Astrocyte of the spinal cord (primary cell): ENCODE results near the gene KCNIP3.

ENCODE experiments used
- DNase-seq: peaks from one replicate; pipeline ENCODE4 v3.0.0; 2011; ENCODE audit warnings: low read depth, low spot score
- H3K4me3 ChIP-seq: 2 replicates; pipeline ENCODE4 v1.5.1; 2011; ENCODE audit warnings: low read depth, mild to moderate bottlenecking, low read length, moderate library complexity
- in situ Hi-C: cut with HindIII; loops from 2 replicates; pipeline ENCODE4 v1.10.0; 2017; ENCODE audit warnings: low sequenced_read_pairs
- TF ChIP-seq, protein P1 (sequence below): IDR thresholded peaks from 2 replicates; pipeline ENCODE4 v1.5.1; 2012; ENCODE audit warnings: low read depth, mild to moderate bottlenecking, low read length, inconsistent platforms

KCNIP3 gene

DNA sequence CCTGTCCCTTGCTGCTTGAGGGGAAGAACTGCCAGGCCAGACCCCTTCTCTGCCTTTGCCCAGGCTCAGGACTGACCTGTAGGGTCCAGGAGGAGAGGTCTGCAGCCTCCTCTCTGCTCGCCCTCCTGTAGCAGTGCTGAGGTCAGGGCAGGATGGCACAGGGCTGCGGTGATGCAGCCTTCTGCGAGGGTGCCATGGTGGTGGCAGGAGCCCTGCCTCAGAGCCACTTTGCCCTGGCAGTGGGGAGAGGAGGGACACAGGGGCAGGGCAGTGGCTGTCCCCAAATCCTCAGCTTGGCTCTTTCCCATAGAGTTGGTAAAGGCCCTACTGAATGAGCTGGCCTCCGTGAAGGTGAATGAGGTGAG, 22.0 kb upstream of the KCNIP3 start:
- TF ChIP-seq, protein P1, sequence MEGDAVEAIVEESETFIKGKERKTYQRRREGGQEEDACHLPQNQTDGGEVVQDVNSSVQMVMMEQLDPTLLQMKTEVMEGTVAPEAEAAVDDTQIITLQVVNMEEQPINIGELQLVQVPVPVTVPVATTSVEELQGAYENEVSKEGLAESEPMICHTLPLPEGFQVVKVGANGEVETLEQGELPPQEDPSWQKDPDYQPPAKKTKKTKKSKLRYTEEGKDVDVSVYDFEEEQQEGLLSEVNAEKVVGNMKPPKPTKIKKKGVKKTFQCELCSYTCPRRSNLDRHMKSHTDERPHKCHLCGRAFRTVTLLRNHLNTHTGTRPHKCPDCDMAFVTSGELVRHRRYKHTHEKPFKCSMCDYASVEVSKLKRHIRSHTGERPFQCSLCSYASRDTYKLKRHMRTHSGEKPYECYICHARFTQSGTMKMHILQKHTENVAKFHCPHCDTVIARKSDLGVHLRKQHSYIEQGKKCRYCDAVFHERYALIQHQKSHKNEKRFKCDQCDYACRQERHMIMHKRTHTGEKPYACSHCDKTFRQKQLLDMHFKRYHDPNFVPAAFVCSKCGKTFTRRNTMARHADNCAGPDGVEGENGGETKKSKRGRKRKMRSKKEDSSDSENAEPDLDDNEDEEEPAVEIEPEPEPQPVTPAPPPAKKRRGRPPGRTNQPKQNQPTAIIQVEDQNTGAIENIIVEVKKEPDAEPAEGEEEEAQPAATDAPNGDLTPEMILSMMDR = no peak

DNA sequence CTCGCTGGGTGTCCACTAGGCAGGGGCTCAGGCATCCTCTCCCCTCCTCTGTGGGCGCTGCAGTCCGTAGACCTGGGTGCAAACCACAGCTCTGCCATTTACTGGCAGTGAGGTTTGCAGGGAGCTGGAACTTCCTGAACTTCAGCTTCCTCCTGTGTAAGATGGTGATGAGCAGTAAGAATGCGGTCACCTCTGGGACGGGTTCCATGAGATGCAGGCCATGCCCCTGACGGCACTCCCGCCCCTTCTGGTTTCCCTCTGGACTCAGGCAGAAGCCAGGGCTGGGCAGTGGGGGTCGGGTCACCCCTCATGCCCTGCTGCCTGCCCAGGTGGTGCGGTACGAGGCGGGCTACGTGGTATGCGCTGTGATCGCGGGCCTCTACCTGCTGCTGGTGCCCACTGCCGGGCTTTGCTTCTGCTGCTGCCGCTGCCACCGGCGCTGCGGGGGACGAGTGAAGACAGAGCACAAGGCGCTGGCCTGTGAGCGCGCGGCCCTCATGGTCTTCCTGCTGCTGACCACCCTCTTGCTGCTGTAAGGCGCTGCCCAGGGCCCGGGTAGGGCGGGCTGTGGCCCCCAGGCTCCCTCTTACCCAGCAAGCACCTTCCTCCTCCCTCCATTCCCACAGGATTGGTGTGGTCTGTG, 21.4 kb upstream of the KCNIP3 start:
- in situ Hi-C loops = no loop called here
- TF ChIP-seq, protein P1 = no peak
- H3K4me3 ChIP-seq = no peak overlapping the region

More for the DNA sequence above, 22.0 kb upstream of the KCNIP3 start:
- no peak overlapping the region for H3K4me3 ChIP-seq
- no peak for DNase-seq
- in situ Hi-C loops = no loop called here

DNA sequence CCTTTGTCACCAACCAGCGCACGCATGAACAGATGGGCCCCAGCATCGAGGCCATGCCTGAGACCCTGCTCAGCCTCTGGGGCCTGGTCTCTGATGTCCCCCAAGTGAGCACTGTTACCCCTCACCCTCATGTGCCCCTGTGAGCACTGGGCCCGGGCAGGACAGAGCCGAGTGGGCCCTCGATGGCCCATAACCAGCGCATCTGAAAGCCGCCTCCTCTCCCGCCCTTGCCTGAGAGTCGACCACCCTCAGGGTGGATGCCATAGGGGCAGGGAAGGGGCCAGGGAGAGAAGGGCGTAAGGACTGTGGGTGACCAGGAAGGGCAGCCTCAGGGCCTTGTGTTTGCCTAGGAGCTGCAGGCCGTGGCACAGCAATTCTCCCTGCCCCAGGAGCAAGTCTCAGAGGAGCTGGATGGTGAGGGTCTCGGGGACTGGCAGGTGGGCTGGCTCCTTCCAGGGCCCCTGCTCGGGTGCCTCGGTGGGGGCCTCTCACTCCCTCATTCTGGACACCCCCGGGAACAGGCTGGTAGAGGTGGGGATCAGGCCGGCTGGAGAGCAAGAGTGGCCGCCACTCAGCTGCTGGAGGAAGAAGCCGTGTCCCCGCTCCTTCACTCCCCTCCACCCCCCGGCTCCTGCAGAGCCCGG, 20.8 kb upstream of the KCNIP3 start:
- in situ Hi-C loops = no loop called here
- no peak for DNase-seq
- no peak overlapping the region for H3K4me3 ChIP-seq
- TF ChIP-seq, protein P1 = no peak

More for the DNA sequence above, 21.4 kb upstream of the KCNIP3 start:
- no peak for DNase-seq

DNA sequence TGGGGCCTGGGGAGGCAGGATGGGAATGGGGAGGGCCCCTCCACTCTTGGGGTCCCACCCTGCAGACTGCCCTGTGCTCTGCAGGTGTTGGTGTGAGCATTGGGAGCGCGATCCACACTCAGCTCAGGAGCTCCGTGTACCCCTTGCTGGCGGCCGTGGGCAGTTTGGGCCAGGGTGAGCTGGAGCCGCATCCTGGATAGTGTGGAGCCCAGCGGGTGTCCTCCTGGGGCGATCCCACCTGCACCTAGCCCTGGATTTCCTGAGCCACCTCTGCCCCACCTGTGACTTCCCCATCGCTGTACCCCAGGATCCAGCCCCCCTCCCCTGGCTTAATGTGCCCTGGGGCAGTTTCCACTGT, 20.3 kb upstream of the KCNIP3 start:
- no peak for DNase-seq
- no peak overlapping the region for H3K4me3 ChIP-seq
- in situ Hi-C loops = no loop called here
- TF ChIP-seq, protein P1 = no peak

DNA sequence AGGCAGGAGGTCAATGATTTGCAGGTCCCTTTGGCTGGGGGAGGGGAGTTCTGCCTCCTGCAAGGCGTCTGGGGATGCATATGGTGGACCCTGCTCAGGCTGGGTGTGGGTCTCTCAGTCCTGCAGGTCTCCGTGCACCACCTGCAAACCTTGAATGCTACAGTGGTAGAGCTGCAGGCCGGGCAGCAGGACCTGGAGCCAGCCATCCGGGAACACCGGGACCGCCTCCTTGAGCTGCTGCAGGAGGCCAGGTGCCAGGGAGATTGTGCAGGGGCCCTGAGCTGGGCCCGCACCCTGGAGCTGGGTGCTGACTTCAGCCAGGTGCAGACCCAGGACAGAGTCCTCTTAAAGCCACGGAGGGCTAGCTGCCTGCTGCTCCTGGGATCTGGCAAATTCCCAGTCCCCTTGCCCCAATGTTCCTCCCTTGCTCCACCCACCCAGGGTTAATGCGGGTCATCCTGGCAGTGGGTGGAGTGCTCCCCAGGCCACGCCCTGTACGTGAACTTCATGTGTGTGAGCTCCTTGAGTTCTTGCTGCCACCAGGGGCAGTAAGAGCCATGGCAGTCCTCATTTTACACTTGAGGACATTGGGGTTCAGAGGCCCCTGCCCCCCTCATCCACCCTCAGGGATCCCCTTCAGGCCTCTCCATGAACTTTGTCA, 19.8 kb upstream of the KCNIP3 start:
- no peak for DNase-seq
- in situ Hi-C loops = no loop called here
- TF ChIP-seq, protein P1 = no peak
- H3K4me3 ChIP-seq = no peak overlapping the region

DNA sequence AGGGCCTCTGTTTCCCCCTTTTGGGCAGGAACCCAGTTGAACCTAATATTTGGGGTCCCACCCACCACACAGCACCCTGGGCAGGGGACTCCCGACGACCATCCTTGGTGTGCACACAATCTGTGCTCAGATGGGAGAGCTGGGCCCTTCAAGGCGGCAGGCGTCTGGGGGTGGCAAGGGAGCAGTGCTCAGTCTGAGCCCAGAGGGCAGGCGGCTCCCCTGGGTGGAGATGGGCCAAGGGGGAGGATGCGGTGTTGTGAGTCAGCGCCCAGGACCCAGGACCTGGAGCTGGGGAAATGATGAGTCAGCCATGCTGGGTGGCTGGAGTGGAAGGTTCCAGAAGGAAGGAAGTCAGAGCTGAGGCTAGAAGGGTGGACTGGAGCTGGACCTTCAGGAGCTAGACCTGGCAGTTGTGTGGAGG, 19.1 kb upstream of the KCNIP3 start:
- in situ Hi-C loops = no loop called here
- DNase-seq = peak; percentile 77
- no peak overlapping the region for H3K4me3 ChIP-seq
- TF ChIP-seq, protein P1 = no peak
